Lung microvascular endothelial cell (primary cell): ENCODE results near the gene ANKRD13A. TPM values are rescaled to one million over a fixed set of nuclear protein-coding genes. Genes with fewer than 3 reads are reported as not detected.
"Not testable (repeated sequence)": the region's sequence is repeated elsewhere in the genome, so short reads cannot be mapped to it uniquely, and the experiment has no call there.

ENCODE experiments used
- DNase-seq, 2 donors: peaks; one replicate each; pipeline versions ENCODE4 v3.0.0 to v3.0.0-alpha.2; 2010; ENCODE audit warnings: low read depth in 2 of 2
- total RNA-seq: library from RNA; depleted of rRNA; stranded (reverse); fragments of >200 nt; gene quantifications from 2 replicates; pipeline ENCODE4 v1.2.1, GENCODE V29; 2014

The ANKRD13A gene
- total RNA-seq, 1 donor from 2014 or later, result 45.6 TPM

GRCh38 chr12:110077800-110078199, 78.6 kb downstream of the ANKRD13A start:
- DNase-seq, result no peak

DNA sequence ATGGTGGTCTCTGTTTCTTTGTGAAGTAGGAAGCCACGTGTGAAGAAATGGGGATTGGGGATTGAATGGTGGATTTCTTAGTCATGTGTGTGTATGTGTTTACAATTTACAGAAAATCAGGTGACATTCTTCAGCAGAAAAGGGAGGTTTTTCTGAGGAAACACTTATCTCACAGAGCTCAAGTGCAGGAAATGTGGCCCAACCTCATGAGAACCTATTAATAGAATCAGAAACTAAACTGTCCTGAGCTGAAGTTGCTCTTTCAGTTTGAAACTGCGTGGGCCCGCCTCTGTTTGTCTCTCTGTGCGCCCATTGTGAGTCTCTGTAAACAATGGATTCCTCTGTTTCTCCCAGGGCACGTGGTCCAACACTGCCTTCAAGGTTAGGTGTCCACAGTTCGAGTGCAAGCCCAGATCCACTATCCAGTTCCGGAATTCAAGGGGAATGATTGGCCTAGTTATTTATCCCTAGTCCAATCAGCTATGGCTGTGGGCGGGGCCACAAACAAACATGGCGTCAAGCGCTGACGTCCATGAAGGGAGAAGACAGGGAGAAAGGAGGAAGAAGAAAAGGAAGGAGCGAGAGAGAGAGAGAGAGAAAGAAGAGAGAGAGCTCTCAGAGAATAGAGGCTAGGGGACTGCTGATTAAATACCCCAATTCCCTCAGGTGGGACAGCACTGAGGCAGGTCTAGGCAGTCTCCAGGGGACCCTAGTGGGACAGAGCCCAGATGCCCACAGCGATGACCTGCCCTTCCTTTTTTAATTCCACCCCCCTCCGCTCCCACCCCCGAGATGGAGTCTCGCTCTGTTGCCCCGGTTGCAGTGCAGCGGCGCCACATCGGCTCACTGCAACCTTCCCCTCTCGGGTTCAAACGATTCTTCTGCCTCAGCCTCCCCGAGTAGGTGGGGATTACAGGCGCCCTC, 80.5 kb downstream of the ANKRD13A start:
- DNase-seq, result peak; percentile 21 to 82

GRCh38 chr12:110080410-110080809, 81.2 kb downstream of the ANKRD13A start:
- DNase-seq, result no peak

DNA sequence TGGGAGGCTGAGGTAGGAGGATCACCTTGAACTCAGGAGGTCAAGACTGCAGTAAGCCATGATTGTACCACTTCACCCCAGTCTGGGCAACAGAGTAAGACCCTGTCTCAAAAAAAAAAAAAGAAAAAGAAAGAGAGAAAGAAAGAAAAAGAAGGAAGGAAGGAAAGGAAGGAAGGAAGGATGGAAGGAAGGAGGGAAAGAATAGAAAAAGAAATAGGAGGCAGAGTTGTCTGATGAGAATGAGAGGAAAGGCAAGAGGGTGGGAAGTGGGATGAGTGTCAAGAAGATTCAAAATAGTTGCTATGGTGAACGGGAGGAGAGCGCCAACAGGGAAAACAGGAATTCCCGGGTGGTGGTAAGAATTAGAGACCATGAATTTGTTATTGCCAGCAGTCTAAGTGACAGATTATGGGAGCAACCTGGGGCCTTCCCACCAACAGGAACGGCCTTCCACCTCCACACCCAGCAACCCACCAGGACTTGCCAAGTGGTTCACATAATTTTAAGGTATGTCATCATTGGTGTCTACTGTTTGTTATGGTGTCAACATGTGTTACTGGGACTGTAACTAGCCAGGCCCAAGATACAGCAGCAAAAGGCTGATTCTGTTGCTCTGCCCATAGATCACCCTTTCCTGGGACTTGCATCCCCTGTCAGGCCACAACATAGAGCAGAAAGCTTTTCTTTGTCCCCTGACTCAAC, 85.2 kb downstream of the ANKRD13A start:
- DNase-seq, result no peak

DNA sequence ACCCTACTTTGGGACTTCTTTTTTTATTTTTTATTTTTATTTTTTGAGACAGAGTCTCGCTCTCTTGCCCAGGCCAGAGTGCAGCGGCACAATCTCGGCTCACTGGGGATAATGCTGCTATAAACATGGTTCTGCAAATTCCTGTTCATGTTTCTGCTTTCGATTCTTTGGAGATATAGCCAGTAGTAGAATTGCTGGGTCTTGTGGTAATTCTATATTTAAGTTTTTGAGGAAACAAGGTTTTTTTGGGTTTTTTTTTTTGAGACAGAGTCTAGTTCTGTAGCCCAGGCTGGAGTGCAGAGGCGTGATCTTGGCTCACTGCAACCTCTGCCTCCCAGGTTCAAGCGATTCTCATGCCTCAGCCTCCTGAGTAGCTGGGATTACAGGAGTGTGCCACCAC, 89.0 kb downstream of the ANKRD13A start:
- not testable (repeated sequence) for DNase-seq

DNA sequence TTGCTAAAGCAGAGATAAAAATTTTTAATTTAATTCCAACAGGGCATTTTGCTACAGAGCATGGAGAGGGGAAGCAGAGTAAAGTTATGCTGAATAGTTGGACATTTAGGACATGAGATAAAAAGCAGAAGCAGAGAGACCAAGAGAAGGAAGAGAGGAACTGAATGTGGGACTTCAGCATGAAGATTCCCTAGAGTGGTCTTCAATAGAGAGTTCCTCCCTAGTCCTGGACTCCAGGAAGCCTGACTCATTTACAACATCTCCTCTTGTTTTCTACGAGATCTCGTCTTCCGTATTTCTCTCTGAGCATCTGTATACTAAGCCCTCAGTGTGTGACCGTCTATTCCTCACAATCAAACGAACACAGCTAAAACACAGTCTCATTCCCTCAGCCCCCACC, 89.7 kb downstream of the ANKRD13A start:
- DNase-seq, result no peak

Other genes with a start within 250 kb of the ANKRD13A start
- gene TRPV4, start 166.0 kb upstream of the ANKRD13A start, total RNA-seq, result 1.3 and 1.8 TPM in 2 replicates
- 41.8 and 44.6 TPM in 2 replicates for gene GLTP, start 118.9 kb upstream of the ANKRD13A start, total RNA-seq
- gene TCHP, start 99.2 kb upstream of the ANKRD13A start, total RNA-seq, result 4.6 and 5.8 TPM in 2 replicates
- gene GIT2, start 3.1 kb upstream of the ANKRD13A start, total RNA-seq, result 21.6 and 23.8 TPM in 2 replicates
- 11.8 and 14.7 TPM in 2 replicates for gene C12orf76, start 49.1 kb downstream of the ANKRD13A start, total RNA-seq
- 5.2 and 7.5 TPM in 2 replicates for gene IFT81, start 124.9 kb downstream of the ANKRD13A start, total RNA-seq